GM23338 (cell line): ENCODE results near the gene MDN1. TPM values are rescaled to one million over a fixed set of nuclear protein-coding genes. Genes with fewer than 3 reads are reported as not detected.

ENCODE experiments used
- ATAC-seq: fragments of 200-7000 bp; cut with Tn5 transposase; 3 replicates; pipeline ENCODE4 v1.9.1; 2020
- DNase-seq: peaks from one replicate; pipeline ENCODE4 v3.0.0-alpha.2; 2015; ENCODE audit warnings: low spot score
- H2AFZ ChIP-seq: fragments of 200-600 bp; sonication (generic); 2 replicates; pipeline ENCODE4 v1.8.0; 2016; ENCODE audit warnings: antibody characterized with exemption, mild to moderate bottlenecking, moderate library complexity
- H3F3A ChIP-seq: fragments of 200-600 bp; sonication (generic); replicated peaks from 2 replicates; pipeline ENCODE4 v1.8.0; 2017; ENCODE audit warnings: antibody characterized with exemption, mixed run types, low read depth
- H3K27ac ChIP-seq: fragments of 200-600 bp; sonication (generic); 2 replicates; pipeline ENCODE4 v1.6.1; 2016; ENCODE audit warnings: low read depth
- H3K27me3 ChIP-seq: fragments of 200-600 bp; sonication (generic); 2 replicates; pipeline ENCODE4 v1.8.0; 2016; ENCODE audit warnings: mild to moderate bottlenecking, mixed run types, moderate library complexity; ENCODE audit not compliant: insufficient read depth
- H3K36me3 ChIP-seq: fragments of 200-600 bp; sonication (generic); 2 replicates; pipeline ENCODE4 v1.8.0; 2016; ENCODE audit warnings: mild to moderate bottlenecking; ENCODE audit not compliant: insufficient read depth
- H3K4me1 ChIP-seq: fragments of 200-600 bp; sonication (generic); 2 replicates; pipeline ENCODE4 v1.8.0; 2016; ENCODE audit warnings: mild to moderate bottlenecking, moderate library complexity; ENCODE audit not compliant: insufficient read depth
- H3K4me2 ChIP-seq: fragments of 200-600 bp; sonication (generic); 2 replicates; pipeline ENCODE4 v1.7.1; 2017; ENCODE audit warnings: mixed run types
- H3K4me3 ChIP-seq: fragments of 200-600 bp; sonication (generic); 2 replicates; pipeline ENCODE4 v1.6.1; 2016; ENCODE audit warnings: mixed run types
- H3K79me2 ChIP-seq: fragments of 200-600 bp; sonication (generic); replicated peaks from 2 replicates; pipeline ENCODE4 v1.8.0; 2017; ENCODE audit warnings: mild to moderate bottlenecking; ENCODE audit not compliant: insufficient read depth
- H3K9me2 ChIP-seq: fragments of 200-600 bp; sonication (generic); 2 replicates; pipeline ENCODE4 v1.8.0; 2017; ENCODE audit not compliant: insufficient read depth
- H4K20me1 ChIP-seq: fragments of 200-600 bp; sonication (generic); replicated peaks from 2 replicates; pipeline ENCODE4 v1.8.0; 2017; ENCODE audit warnings: mild to moderate bottlenecking; ENCODE audit not compliant: insufficient read depth
- H3K27ac Mint-ChIP-seq: 2 replicates; pipeline ENCODE4 v1.8.0; 2020; ENCODE audit warnings: inconsistent platforms, mild to moderate bottlenecking, moderate library complexity, mixed read lengths
- H3K27me3 Mint-ChIP-seq: 3 replicates; pipeline ENCODE4 v1.8.0; 2022; ENCODE audit warnings: low read depth, mild to moderate bottlenecking, moderate library complexity, mixed read lengths, inconsistent platforms; ENCODE audit not compliant: insufficient read depth, poor library complexity
- H3K36me3 Mint-ChIP-seq: 3 replicates; pipeline ENCODE4 v1.8.0; 2021; ENCODE audit warnings: low read depth, mild to moderate bottlenecking, inconsistent platforms, moderate library complexity, mixed read lengths
- H3K4me1 Mint-ChIP-seq: 3 replicates; pipeline ENCODE4 v1.8.0; 2020; ENCODE audit warnings: mild to moderate bottlenecking, inconsistent platforms, mixed read lengths
- H3K4me3 Mint-ChIP-seq: 3 replicates; pipeline ENCODE4 v1.8.0; 2021; ENCODE audit warnings: moderate library complexity, mild to moderate bottlenecking, inconsistent platforms, mixed read lengths
- H3K9me3 Mint-ChIP-seq: 3 replicates; pipeline ENCODE4 v1.8.0; 2020; ENCODE audit warnings: moderate library complexity, mild to moderate bottlenecking, inconsistent platforms, mixed read lengths
- CREB1 ChIP-seq: fragments of 250-450 bp; sonication (Bioruptor Pico); IDR thresholded peaks from 2 replicates; pipeline ENCODE4 v1.5.0; 2020; ENCODE audit warnings: low read depth, mild to moderate bottlenecking, moderate library complexity
- CTCF ChIP-seq, 2 experiments: fragments of 200-600 bp in 1 of 2; sonication (generic) in 1 of 2; conservative IDR thresholded peaks; 2 replicates each; pipeline versions ENCODE4 v1.5.1 to v1.6.1; 2016 to 2017; ENCODE audit warnings: antibody characterized with exemption in 2 of 2, low read depth in 2 of 2, mild to moderate bottlenecking in 2 of 2, moderate library complexity in 1 of 2
- ETS1 ChIP-seq: IDR thresholded peaks from 2 replicates; pipeline ENCODE4 v1.6.1; 2016; ENCODE audit warnings: antibody characterized with exemption
- EZH2 ChIP-seq: fragments of 200-600 bp; sonication (generic); IDR thresholded peaks from one replicate; pipeline ENCODE4 v1.8.0; 2017; ENCODE audit warnings: antibody characterized with exemption, mild to moderate bottlenecking, low read depth; ENCODE audit not compliant: unreplicated experiment
- EZH2phosphoT487 ChIP-seq: fragments of 200-600 bp; sonication (generic); IDR thresholded peaks from one replicate; pipeline ENCODE4 v1.8.1; 2018; ENCODE audit warnings: antibody characterized with exemption; ENCODE audit not compliant: unreplicated experiment
- JUNB ChIP-seq: IDR thresholded peaks from one replicate; pipeline ENCODE4 v1.6.1; 2016; ENCODE audit warnings: antibody characterized with exemption; ENCODE audit not compliant: unreplicated experiment
- NANOG ChIP-seq: IDR thresholded peaks from 2 replicates; pipeline ENCODE4 v1.6.1; 2016; ENCODE audit warnings: antibody characterized with exemption, borderline replicate concordance
- POLR2AphosphoS5 ChIP-seq: IDR thresholded peaks from 2 replicates; pipeline ENCODE4 v1.6.1; 2016; ENCODE audit warnings: antibody characterized with exemption, low read depth
- REST ChIP-seq: IDR thresholded peaks from one replicate; pipeline ENCODE4 v1.6.1; 2018; ENCODE audit warnings: antibody characterized with exemption; ENCODE audit not compliant: unreplicated experiment
- STAT1 ChIP-seq: IDR thresholded peaks from one replicate; pipeline ENCODE4 v1.6.1; 2016; ENCODE audit warnings: antibody characterized with exemption; ENCODE audit not compliant: unreplicated experiment
- ZNF114 ChIP-seq: fragments of 250-450 bp; sonication (Bioruptor Pico); IDR thresholded peaks from 2 replicates; pipeline ENCODE4 v1.5.0; 2020; ENCODE audit warnings: mild to moderate bottlenecking, moderate library complexity
- polyA plus RNA-seq: library from polyadenylated mRNA; unstranded; fragments of >200 nt; fragmentation: Nextera tagmentation; extraction: Ambion mirVana; gene quantifications from 2 replicates; pipeline ENCODE4 v1.2.1, GENCODE V29; 2016
- total RNA-seq: library from RNA; depleted of rRNA; stranded (reverse); fragments of >200 nt; shearing (Covaris generic); gene quantifications from 2 replicates; pipeline ENCODE4 v1.2.3, GENCODE V29; 2014

MDN1 gene
- total and polyA plus RNA-seq, 2 experiments from 2014 or later: 165 to 217 TPM

GRCh38 chr6:89792881-89793280, 26.7 kb downstream of the MDN1 start:
- no peak overlapping the region for H3K4me3 Mint-ChIP-seq
- Histone ChIP-seq H3K4me2 (no peak overlapping the region), H2AFZ (no peak overlapping the region), H3K36me3 (peaks cover 68% of the 10 kb centered on the region), H3K9me2 (no peaks in the 10 kb centered on the region), H3K27ac (peak overlapping the region; percentile 64; the same call in 1 of the 2 replicates), H3K27me3 (no peaks in the 10 kb centered on the region), H3K4me3 (no peak overlapping the region), H3K79me2 (peaks cover 95% of the 10 kb centered on the region), H3F3A (peaks cover 5% of the 10 kb centered on the region; the same call in 1 of the 2 replicates), H3K4me1 (no peaks in the 10 kb centered on the region), H4K20me1 (peaks cover 52% of the 10 kb centered on the region)
- peaks cover 85% of the 10 kb centered on the region for H3K36me3 Mint-ChIP-seq
- H3K27me3 Mint-ChIP-seq: peaks cover 8% of the 10 kb centered on the region
- DNase-seq (peak; percentile 58), ATAC-seq (peak; percentile 90)
- H3K9me3 Mint-ChIP-seq: no peaks in the 10 kb centered on the region
- TF ChIP-seq ETS1 (no peak), ZNF114 (CRISPR knock-in tag) (no peak), CREB1 (no peak), NANOG (no peak), POLR2AphosphoS5 (no peak), EZH2phosphoT487 (no peak), CTCF (conservative IDR thresholded peaks at IDR 0.05; ENCODE audit: low read depth in 2 of 2) (peak; percentile 46 to 64; a peak in 3 of 4 replicates)
- H3K27ac Mint-ChIP-seq: peak overlapping the region; percentile 93
- H3K4me1 Mint-ChIP-seq: peaks cover 19% of the 10 kb centered on the region

- Histone ChIP-seq H3F3A (peaks cover 6% of the 10 kb centered on the region; the same call in 1 of the 2 replicates), H3K36me3 (peaks cover 91% of the 10 kb centered on the region), H3K27me3 (no peaks in the 10 kb centered on the region), H3K9me2 (no peaks in the 10 kb centered on the region), H4K20me1 (peaks cover 45% of the 10 kb centered on the region), H3K27ac (no peak overlapping the region), H3K79me2 (peaks cover 82% of the 10 kb centered on the region), H3K4me1 (no peaks in the 10 kb centered on the region), H2AFZ (no peak overlapping the region), H3K4me3 (no peak overlapping the region), H3K4me2 (no peak overlapping the region)
- H3K27ac Mint-ChIP-seq: no peak overlapping the region
- peaks cover 8% of the 10 kb centered on the region for H3K27me3 Mint-ChIP-seq
- peaks cover 89% of the 10 kb centered on the region for H3K36me3 Mint-ChIP-seq
- peaks cover 14% of the 10 kb centered on the region for H3K4me1 Mint-ChIP-seq
- no peaks in the 10 kb centered on the region for H3K9me3 Mint-ChIP-seq
- DNase-seq (no peak), ATAC-seq (no peak)
- H3K4me3 Mint-ChIP-seq: no peak overlapping the region
- TF ChIP-seq ZNF114 (CRISPR knock-in tag): no peak
- no peak for TF ChIP-seq NANOG
- no peak for TF ChIP-seq STAT1
- TF ChIP-seq ETS1: no peak
- no peak for TF ChIP-seq EZH2
- no peak for TF ChIP-seq JUNB
- no peak for TF ChIP-seq REST
- no peak for TF ChIP-seq POLR2AphosphoS5
- no peak for TF ChIP-seq CREB1
- TF ChIP-seq CTCF (conservative IDR thresholded peaks at IDR 0.05; ENCODE audit: low read depth in 2 of 2): no peak
Measured at GRCh38 chr6:89790403-89790802, 29.2 kb downstream of the MDN1 start.
